Measurements from ENCODE around the gene TTC6. TPM values are rescaled to one million over a fixed set of nuclear protein-coding genes. Genes with fewer than 3 reads are reported as not detected.

Gene TTC6
- total and polyA plus RNA-seq, 10 of the 15 experiments (the other 5 are each of a cell fraction or from before 2014, with no cell fraction given) = not detected

DNA sequence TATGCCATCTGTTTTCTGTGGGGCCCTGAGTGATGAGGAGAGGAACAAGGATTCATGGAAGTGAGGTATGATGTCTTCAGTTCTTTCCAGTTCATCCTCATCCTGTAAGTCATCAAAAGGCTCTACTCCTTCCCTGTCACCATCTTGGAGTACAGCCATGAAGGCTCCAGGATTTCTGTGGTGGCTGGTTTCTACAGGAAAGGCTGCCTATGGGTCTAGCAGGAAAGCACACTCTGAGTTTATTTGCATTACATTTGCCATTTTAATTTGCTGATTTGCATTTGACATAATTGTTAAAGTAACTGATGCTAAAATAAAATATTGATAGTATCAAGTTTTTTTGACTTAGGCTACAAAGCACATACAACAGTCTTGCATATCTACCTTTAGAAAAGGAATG is 11.2 kb downstream of the TTC6 start:
- no peak overlapping the region for H3K4me2 ChIP-seq (ENCODE audit: control insufficient read depth, insufficient read depth)
- H3K4me3 ChIP-seq = no peak overlapping the region
- H3K79me2 ChIP-seq (ENCODE audit: control insufficient read depth, insufficient read depth, low read length) = no peaks in the 10 kb centered on the region
- no peak overlapping the region for H3K27ac ChIP-seq (ENCODE audit: control insufficient read depth, insufficient read depth)
- H2AFZ ChIP-seq (ENCODE audit: control insufficient read depth, low read depth, low read length) = no peak overlapping the region
- ChIA-PET RAD21 (ENCODE audit: unreplicated experiment) (no interaction called here), CTCF (no interaction called here), POLR2A (no interaction called here), SMC1A (ENCODE audit: uncharacterized antibody, unreplicated experiment) (no interaction called here)
- H3K36me3 ChIP-seq (ENCODE audit: control insufficient read depth in 2 of 2, insufficient read depth in 2 of 2, low read length in 1 of 2) = no peaks in the 10 kb centered on the region
- DNase-seq (ENCODE audit: low read depth, low spot score) (no peak), ATAC-seq (no peak), FAIRE-seq (no peak)
- in situ Hi-C loops (cut with MboI) = no loop called here
- no peaks in the 10 kb centered on the region; the same call in 2 of the 3 replicates for H3K9me3 ChIP-seq (replicated peaks; ENCODE audit: control insufficient read depth, insufficient read depth, low read length)
- H4K20me1 ChIP-seq (ENCODE audit: control insufficient read depth, insufficient read depth) = no peaks in the 10 kb centered on the region
- H3K9ac ChIP-seq (ENCODE audit: control insufficient read depth, insufficient read depth, low read length) = no peak overlapping the region
- H3K4me1 ChIP-seq (ENCODE audit: control insufficient read depth, insufficient read depth, low read length) = no peaks in the 10 kb centered on the region
- BruUV-seq (replicated peaks) = no TSS peak
- H3K27me3 ChIP-seq (replicated peaks in 1 of 2; ENCODE audit: control insufficient read depth in 2 of 2, insufficient read depth in 2 of 2, low read length in 1 of 2) = no peaks in the 10 kb centered on the region
- TF ChIP-seq PAX8 (IDR thresholded peaks at IDR 0.05) (no peak), CBX3 (IDR thresholded peaks at IDR 0.05; ENCODE audit: borderline replicate concordance, low read depth) (no peak), NFIC (IDR thresholded peaks at IDR 0.05; ENCODE audit: low read depth, low read length) (no peak), HCFC1 (IDR thresholded peaks at IDR 0.05; ENCODE audit: low read length) (no peak)
- TF ChIP-seq, protein P1, sequence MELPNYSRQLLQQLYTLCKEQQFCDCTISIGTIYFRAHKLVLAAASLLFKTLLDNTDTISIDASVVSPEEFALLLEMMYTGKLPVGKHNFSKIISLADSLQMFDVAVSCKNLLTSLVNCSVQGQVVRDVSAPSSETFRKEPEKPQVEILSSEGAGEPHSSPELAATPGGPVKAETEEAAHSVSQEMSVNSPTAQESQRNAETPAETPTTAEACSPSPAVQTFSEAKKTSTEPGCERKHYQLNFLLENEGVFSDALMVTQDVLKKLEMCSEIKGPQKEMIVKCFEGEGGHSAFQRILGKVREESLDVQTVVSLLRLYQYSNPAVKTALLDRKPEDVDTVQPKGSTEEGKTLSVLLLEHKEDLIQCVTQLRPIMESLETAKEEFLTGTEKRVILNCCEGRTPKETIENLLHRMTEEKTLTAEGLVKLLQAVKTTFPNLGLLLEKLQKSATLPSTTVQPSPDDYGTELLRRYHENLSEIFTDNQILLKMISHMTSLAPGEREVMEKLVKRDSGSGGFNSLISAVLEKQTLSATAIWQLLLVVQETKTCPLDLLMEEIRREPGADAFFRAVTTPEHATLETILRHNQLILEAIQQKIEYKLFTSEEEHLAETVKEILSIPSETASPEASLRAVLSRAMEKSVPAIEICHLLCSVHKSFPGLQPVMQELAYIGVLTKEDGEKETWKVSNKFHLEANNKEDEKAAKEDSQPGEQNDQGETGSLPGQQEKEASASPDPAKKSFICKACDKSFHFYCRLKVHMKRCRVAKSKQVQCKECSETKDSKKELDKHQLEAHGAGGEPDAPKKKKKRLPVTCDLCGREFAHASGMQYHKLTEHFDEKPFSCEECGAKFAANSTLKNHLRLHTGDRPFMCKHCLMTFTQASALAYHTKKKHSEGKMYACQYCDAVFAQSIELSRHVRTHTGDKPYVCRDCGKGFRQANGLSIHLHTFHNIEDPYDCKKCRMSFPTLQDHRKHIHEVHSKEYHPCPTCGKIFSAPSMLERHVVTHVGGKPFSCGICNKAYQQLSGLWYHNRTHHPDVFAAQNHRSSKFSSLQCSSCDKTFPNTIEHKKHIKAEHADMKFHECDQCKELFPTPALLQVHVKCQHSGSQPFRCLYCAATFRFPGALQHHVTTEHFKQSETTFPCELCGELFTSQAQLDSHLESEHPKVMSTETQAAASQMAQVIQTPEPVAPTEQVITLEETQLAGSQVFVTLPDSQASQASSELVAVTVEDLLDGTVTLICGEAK (IDR thresholded peaks at IDR 0.05; ENCODE audit: borderline replicate concordance) = no peak
- TF ChIP-seq, protein P2, sequence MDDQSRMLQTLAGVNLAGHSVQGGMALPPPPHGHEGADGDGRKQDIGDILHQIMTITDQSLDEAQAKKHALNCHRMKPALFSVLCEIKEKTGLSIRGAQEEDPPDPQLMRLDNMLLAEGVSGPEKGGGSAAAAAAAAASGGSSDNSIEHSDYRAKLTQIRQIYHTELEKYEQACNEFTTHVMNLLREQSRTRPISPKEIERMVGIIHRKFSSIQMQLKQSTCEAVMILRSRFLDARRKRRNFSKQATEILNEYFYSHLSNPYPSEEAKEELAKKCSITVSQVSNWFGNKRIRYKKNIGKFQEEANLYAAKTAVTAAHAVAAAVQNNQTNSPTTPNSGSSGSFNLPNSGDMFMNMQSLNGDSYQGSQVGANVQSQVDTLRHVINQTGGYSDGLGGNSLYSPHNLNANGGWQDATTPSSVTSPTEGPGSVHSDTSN (IDR thresholded peaks at IDR 0.05; ENCODE audit: insufficient replicate concordance, low read depth, low read length) = no peak
- intact Hi-C loops (cut with micrococcal nuclease; ENCODE audit: unreplicated experiment) = no loop called here

Measured in GM12878 (cell line).